Neural cell (in vitro differentiated cells): ENCODE results near the gene APPL1.

Experiments used
- EP300 ChIP-seq: fragments of 450-650 bp; conservative IDR thresholded peaks from 2 replicates; pipeline ENCODE4 v1.6.1; 2014; ENCODE audit warnings: antibody characterized with exemption, mild to moderate bottlenecking, moderate library complexity; ENCODE audit not compliant: poor library complexity, severe bottlenecking
- EZH2 ChIP-seq: fragments of 200-600, 300-800 bp; shearing (Covaris generic), sonication (generic); IDR thresholded peaks from 2 replicates; pipeline ENCODE4 v1.6.1; 2014; ENCODE audit warnings: antibody characterized with exemption, low read length, borderline replicate concordance, mild to moderate bottlenecking; ENCODE audit not compliant: insufficient read depth, poor library complexity, severe bottlenecking
- MXI1 ChIP-seq: fragments of 450-650 bp; conservative IDR thresholded peaks from 2 replicates; pipeline ENCODE4 v1.6.1; 2014; ENCODE audit warnings: antibody characterized with exemption, mild to moderate bottlenecking; ENCODE audit not compliant: poor library complexity, severe bottlenecking
- POLR2AphosphoS5 ChIP-seq: IDR thresholded peaks from 2 replicates; pipeline ENCODE4 v1.6.1; 2012
- RAD21 ChIP-seq: fragments of 450-650 bp; conservative IDR thresholded peaks from 2 replicates; pipeline ENCODE4 v1.6.1; 2014; ENCODE audit warnings: antibody characterized with exemption, mild to moderate bottlenecking, moderate library complexity
- SMC3 ChIP-seq: fragments of 450-650 bp; conservative IDR thresholded peaks from 2 replicates; pipeline ENCODE4 v1.6.1; 2014; ENCODE audit warnings: antibody characterized with exemption, mild to moderate bottlenecking, moderate library complexity; ENCODE audit not compliant: poor library complexity
- TAF1 ChIP-seq: IDR thresholded peaks from 2 replicates; pipeline ENCODE4 v1.6.1; 2012; ENCODE audit warnings: low read depth
- TF ChIP-seq, protein P1 (sequence below): fragments of 450-650 bp; IDR thresholded peaks from 2 replicates; pipeline ENCODE4 v1.5.1; 2014; ENCODE audit warnings: antibody characterized with exemption, mild to moderate bottlenecking, moderate library complexity; ENCODE audit not compliant: poor library complexity, severe bottlenecking
- TF ChIP-seq, protein P2 (sequence below): IDR thresholded peaks from 2 replicates; pipeline ENCODE4 v1.6.1; 2012; ENCODE audit warnings: borderline replicate concordance

DNA sequence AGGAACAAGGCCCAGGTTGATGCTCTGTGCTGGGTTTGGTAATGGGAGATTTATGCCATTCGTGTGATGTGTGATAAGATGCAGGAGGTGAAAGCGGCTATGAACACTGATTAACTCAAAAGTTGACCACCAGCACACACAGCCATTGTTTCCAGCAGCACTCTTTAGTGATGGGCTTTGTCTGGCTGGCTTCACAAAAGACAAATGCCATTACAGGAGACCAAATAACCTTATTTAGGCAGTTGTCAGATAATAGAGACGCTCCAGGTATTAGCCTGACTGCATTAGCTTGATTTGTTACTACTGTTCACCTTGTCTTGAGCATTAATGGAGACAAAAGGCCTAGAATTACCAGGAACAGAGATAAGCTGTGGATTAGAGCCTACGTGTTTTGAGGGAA is 32.9 kb upstream of the APPL1 start:
- TF ChIP-seq, protein P1, sequence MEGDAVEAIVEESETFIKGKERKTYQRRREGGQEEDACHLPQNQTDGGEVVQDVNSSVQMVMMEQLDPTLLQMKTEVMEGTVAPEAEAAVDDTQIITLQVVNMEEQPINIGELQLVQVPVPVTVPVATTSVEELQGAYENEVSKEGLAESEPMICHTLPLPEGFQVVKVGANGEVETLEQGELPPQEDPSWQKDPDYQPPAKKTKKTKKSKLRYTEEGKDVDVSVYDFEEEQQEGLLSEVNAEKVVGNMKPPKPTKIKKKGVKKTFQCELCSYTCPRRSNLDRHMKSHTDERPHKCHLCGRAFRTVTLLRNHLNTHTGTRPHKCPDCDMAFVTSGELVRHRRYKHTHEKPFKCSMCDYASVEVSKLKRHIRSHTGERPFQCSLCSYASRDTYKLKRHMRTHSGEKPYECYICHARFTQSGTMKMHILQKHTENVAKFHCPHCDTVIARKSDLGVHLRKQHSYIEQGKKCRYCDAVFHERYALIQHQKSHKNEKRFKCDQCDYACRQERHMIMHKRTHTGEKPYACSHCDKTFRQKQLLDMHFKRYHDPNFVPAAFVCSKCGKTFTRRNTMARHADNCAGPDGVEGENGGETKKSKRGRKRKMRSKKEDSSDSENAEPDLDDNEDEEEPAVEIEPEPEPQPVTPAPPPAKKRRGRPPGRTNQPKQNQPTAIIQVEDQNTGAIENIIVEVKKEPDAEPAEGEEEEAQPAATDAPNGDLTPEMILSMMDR = no peak
- TF ChIP-seq TAF1 (no peak), EP300 (no peak), RAD21 (no peak), MXI1 (no peak), SMC3 (no peak), EZH2 (no peak), POLR2AphosphoS5 (no peak)
- TF ChIP-seq, protein P2, sequence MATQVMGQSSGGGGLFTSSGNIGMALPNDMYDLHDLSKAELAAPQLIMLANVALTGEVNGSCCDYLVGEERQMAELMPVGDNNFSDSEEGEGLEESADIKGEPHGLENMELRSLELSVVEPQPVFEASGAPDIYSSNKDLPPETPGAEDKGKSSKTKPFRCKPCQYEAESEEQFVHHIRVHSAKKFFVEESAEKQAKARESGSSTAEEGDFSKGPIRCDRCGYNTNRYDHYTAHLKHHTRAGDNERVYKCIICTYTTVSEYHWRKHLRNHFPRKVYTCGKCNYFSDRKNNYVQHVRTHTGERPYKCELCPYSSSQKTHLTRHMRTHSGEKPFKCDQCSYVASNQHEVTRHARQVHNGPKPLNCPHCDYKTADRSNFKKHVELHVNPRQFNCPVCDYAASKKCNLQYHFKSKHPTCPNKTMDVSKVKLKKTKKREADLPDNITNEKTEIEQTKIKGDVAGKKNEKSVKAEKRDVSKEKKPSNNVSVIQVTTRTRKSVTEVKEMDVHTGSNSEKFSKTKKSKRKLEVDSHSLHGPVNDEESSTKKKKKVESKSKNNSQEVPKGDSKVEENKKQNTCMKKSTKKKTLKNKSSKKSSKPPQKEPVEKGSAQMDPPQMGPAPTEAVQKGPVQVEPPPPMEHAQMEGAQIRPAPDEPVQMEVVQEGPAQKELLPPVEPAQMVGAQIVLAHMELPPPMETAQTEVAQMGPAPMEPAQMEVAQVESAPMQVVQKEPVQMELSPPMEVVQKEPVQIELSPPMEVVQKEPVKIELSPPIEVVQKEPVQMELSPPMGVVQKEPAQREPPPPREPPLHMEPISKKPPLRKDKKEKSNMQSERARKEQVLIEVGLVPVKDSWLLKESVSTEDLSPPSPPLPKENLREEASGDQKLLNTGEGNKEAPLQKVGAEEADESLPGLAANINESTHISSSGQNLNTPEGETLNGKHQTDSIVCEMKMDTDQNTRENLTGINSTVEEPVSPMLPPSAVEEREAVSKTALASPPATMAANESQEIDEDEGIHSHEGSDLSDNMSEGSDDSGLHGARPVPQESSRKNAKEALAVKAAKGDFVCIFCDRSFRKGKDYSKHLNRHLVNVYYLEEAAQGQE = no peak
